Adrenal gland (tissue), 5 donors: Measurements from ENCODE around the gene EMC1.

Experiments used
- POLR2A ChIP-seq, 2 donors: fragments of 450-650 bp; IDR thresholded peaks; one replicate each; pipeline ENCODE4 v1.6.1; 2017; ENCODE audit warnings: antibody characterized with exemption in 2 of 2, mild to moderate bottlenecking in 2 of 2, moderate library complexity in 1 of 2
- TF ChIP-seq, protein P1 (sequence below), 6 experiments: fragments of 450-650 bp in 4 of 6; fragments of 200-600 bp in 2 of 6; sonication (generic) in 1 of 6; IDR thresholded peaks; 1 replicate in 5 of 6; 2 replicates in 1 of 6; pipeline versions ENCODE4 v1.5.1 to v1.8.0; 2016 to 2021; ENCODE audit warnings: antibody characterized with exemption in 6 of 6, mild to moderate bottlenecking in 2 of 6, moderate library complexity in 1 of 6
- donor health status: DM: no; HTN: no; CAD: no.

GRCh38 chr1:19210772-19211549 is 40.4 kb downstream of the EMC1 start:
- TF ChIP-seq, protein P1, sequence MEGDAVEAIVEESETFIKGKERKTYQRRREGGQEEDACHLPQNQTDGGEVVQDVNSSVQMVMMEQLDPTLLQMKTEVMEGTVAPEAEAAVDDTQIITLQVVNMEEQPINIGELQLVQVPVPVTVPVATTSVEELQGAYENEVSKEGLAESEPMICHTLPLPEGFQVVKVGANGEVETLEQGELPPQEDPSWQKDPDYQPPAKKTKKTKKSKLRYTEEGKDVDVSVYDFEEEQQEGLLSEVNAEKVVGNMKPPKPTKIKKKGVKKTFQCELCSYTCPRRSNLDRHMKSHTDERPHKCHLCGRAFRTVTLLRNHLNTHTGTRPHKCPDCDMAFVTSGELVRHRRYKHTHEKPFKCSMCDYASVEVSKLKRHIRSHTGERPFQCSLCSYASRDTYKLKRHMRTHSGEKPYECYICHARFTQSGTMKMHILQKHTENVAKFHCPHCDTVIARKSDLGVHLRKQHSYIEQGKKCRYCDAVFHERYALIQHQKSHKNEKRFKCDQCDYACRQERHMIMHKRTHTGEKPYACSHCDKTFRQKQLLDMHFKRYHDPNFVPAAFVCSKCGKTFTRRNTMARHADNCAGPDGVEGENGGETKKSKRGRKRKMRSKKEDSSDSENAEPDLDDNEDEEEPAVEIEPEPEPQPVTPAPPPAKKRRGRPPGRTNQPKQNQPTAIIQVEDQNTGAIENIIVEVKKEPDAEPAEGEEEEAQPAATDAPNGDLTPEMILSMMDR (IDR thresholded peaks at IDR 0.05), result no peak
- no peak for TF ChIP-seq POLR2A (IDR thresholded peaks at IDR 0.05)
